PFSK-1 (cell line): ENCODE measurements around the gene R3HCC1L.

ENCODE experiments used
- FOXP2 ChIP-seq: optimal IDR thresholded peaks from 2 replicates; pipeline ENCODE3; 2011; ENCODE audit warnings: borderline replicate concordance, control low read depth, inconsistent platforms; ENCODE audit not compliant: insufficient read depth; ENCODE audit errors: extremely low read length, extremely low read depth
- POLR2AphosphoS5 ChIP-seq: IDR thresholded peaks from 2 replicates; pipeline ENCODE4 v1.6.1; 2012; ENCODE audit warnings: low read depth, mild to moderate bottlenecking, control low read depth, low read length, moderate library complexity
- REST ChIP-seq, 2 experiments: IDR thresholded peaks; 2 replicates each; pipeline versions ENCODE4 v1.6.1 to v1.8.0; 2011 to 2012; ENCODE audit warnings: low read depth in 2 of 2, low read length in 2 of 2, control low read depth in 1 of 2, inconsistent platforms in 1 of 2, mild to moderate bottlenecking in 1 of 2, moderate library complexity in 1 of 2; ENCODE audit not compliant: insufficient read depth in 1 of 2
- SIN3A ChIP-seq: IDR thresholded peaks from 2 replicates; pipeline ENCODE4 v1.6.1; 2012; ENCODE audit warnings: mild to moderate bottlenecking, low read length, moderate library complexity, borderline replicate concordance; ENCODE audit not compliant: insufficient read depth
- TAF1 ChIP-seq: IDR thresholded peaks from 2 replicates; pipeline ENCODE4 v1.6.1; 2012; ENCODE audit warnings: low read length, control low read depth, borderline replicate concordance; ENCODE audit not compliant: insufficient read depth

Gene R3HCC1L

GRCh38 chr10:98259606-98260315 is 125.3 kb downstream of the R3HCC1L start:
- TF ChIP-seq SIN3A (no peak), POLR2AphosphoS5 (no peak), REST (IDR thresholded peaks at IDR 0.05; ENCODE audit: insufficient read depth in 1 of 2, low read depth in 2 of 2, low read length in 2 of 2) (no peak), TAF1 (no peak)

GRCh38 chr10:98260350-98260749 is 125.9 kb downstream of the R3HCC1L start:
- TF ChIP-seq TAF1 = no peak
- TF ChIP-seq POLR2AphosphoS5 = no peak
- no peak for TF ChIP-seq FOXP2
- no peak for TF ChIP-seq REST (IDR thresholded peaks at IDR 0.05; ENCODE audit: insufficient read depth in 1 of 2, low read depth in 2 of 2, low read length in 2 of 2)
- no peak for TF ChIP-seq SIN3A

GRCh38 chr10:98260752-98261151 is 126.3 kb downstream of the R3HCC1L start:
- TF ChIP-seq REST (IDR thresholded peaks at IDR 0.05; ENCODE audit: insufficient read depth in 1 of 2, low read depth in 2 of 2, low read length in 2 of 2) = no peak
- TF ChIP-seq FOXP2 = no peak
- TF ChIP-seq TAF1 = no peak
- no peak for TF ChIP-seq SIN3A
- no peak for TF ChIP-seq POLR2AphosphoS5

DNA sequence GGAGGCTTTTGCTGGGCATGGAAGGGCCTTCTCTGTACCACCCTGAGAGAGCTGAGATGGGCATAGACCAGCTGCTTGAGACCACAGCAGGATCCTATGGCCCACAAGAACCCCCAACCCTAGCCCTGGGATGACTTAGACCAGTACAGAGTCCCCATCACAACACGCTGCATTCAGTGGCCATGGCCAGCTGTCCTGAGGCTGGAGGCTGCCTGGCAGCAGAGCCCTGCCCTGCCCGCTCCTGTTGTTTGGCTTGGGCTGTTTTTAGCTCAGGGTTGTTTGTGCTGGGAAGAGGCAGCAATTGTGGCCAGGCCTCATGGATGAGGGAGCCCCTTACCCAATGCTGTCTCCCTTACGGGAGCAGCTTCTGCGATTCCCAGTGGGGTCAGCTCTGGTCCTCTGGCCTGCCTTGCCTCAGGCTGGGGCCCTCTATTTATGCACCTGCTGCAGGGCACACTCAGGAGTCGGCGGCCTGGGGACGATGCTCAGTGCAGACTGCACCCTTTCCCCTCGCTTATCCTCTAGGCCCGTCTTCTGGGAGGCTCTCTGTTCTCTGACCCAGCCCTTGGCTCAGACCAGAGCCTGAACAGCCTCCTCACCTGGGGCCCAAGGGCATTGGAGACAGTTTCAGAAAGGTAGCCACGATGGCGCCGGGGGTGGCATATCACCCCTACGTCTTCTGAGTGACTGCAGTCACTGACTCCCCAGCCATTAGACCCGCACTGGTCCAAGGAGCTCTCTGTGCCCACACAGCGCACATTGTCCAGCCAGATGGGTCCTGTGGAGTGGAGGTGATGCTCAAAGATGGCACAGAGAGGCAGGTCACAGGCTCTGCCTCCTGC is 127.2 kb downstream of the R3HCC1L start:
- no peak for TF ChIP-seq REST (IDR thresholded peaks at IDR 0.05; ENCODE audit: insufficient read depth in 1 of 2, low read depth in 2 of 2, low read length in 2 of 2)
